Prostate gland (tissue), 2 donors: ENCODE data around the gene FKBP2.

ENCODE experiments used
- POLR2A ChIP-seq: fragments of 450-650 bp; IDR thresholded peaks from one replicate; pipeline ENCODE4 v1.6.1; 2016; ENCODE audit warnings: antibody characterized with exemption, mild to moderate bottlenecking
- POLR2AphosphoS5 ChIP-seq: sonication (generic); formaldehyde crosslinking; IDR thresholded peaks from one replicate; pipeline ENCODE4 v1.6.1; 2017; ENCODE audit warnings: antibody characterized with exemption
- TF ChIP-seq, protein P1 (sequence below), 4 experiments: fragments of 200-600 bp in 2 of 4; fragments of 450-650 bp in 2 of 4; sonication (generic) in 2 of 4; IDR thresholded peaks; 1 replicate in 3 of 4; 2 replicates in 1 of 4; pipeline ENCODE4 v1.5.1; 2016 to 2019; ENCODE audit warnings: antibody characterized with exemption in 4 of 4, mild to moderate bottlenecking in 2 of 4, moderate library complexity in 2 of 4

- no peak for TF ChIP-seq POLR2A
- no peak for TF ChIP-seq POLR2AphosphoS5
- TF ChIP-seq, protein P1, sequence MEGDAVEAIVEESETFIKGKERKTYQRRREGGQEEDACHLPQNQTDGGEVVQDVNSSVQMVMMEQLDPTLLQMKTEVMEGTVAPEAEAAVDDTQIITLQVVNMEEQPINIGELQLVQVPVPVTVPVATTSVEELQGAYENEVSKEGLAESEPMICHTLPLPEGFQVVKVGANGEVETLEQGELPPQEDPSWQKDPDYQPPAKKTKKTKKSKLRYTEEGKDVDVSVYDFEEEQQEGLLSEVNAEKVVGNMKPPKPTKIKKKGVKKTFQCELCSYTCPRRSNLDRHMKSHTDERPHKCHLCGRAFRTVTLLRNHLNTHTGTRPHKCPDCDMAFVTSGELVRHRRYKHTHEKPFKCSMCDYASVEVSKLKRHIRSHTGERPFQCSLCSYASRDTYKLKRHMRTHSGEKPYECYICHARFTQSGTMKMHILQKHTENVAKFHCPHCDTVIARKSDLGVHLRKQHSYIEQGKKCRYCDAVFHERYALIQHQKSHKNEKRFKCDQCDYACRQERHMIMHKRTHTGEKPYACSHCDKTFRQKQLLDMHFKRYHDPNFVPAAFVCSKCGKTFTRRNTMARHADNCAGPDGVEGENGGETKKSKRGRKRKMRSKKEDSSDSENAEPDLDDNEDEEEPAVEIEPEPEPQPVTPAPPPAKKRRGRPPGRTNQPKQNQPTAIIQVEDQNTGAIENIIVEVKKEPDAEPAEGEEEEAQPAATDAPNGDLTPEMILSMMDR (IDR thresholded peaks at IDR 0.05) = no peak
Observed at GRCh38 chr11:64290352-64291261, 49.7 kb downstream of the FKBP2 start.
